Right renal pelvis (tissue), 4 donors: Measurements from ENCODE around the gene TMEM35A. TPM values are rescaled to one million over a fixed set of nuclear protein-coding genes. Genes with fewer than 3 reads are reported as not detected.

Experiments
- polyA plus RNA-seq, 4 donors: library from polyadenylated mRNA; unstranded; fragments of 120-200 nt; gene quantifications; one replicate each; pipeline ENCODE4 v1.2.1, GENCODE V29; 2013; ENCODE audit not compliant: insufficient read length in 4 of 4

TMEM35A gene
- polyA plus RNA-seq, 4 donors: 7.8 to 10.8 (median 9.1) TPM

Other genes with a start within 250 kb of the TMEM35A start
- gene NOX1, start 204.5 kb upstream of the TMEM35A start, polyA plus RNA-seq: 1 to 10 TPM in 3 of 4 donors, under 1 TPM in 1; 0.42 to 1.2 (median 1.1) TPM
- gene XKRX, start 150.0 kb upstream of the TMEM35A start, polyA plus RNA-seq: under 1 TPM; 0.32 to 0.34 (median 0.33) TPM
- gene ARL13A, start 109.2 kb upstream of the TMEM35A start, polyA plus RNA-seq: under 1 TPM; 0.18 to 0.40 (median 0.29) TPM
- 10 to 100 TPM; 11.0 to 12.4 (median 11.6) TPM for gene TRMT2B, start 26.8 kb upstream of the TMEM35A start, polyA plus RNA-seq
- gene CENPI, start 19.3 kb downstream of the TMEM35A start, polyA plus RNA-seq: 1 to 10 TPM; 7.5 to 8.4 (median 7.8) TPM
- gene DRP2, start 140.9 kb downstream of the TMEM35A start, polyA plus RNA-seq: 1 to 10 TPM; 1.5 to 2.2 (median 1.8) TPM
- gene TAF7L, start 212.5 kb downstream of the TMEM35A start, polyA plus RNA-seq: under 1 TPM; 0.31 to 0.64 (median 0.49) TPM